H1 (cell line): ENCODE data around the gene BCAP31. TPM values are rescaled to one million over a fixed set of nuclear protein-coding genes. Genes with fewer than 3 reads are reported as not detected.

Experiments used
- CTCF ChIA-PET: fragments of 300-600 bp; sonication (Branson Sonifier 250); formaldehyde crosslinking; loops from one replicate; lab custom pipeline; 2021; ENCODE audit not compliant: partially characterized antibody; lab: Charles Lee
- POLR2A ChIA-PET: fragments of 300-600 bp; sonication (Branson Sonifier 250); formaldehyde crosslinking; loops from one replicate; lab custom pipeline; 2021; ENCODE audit warnings: inconsistent platforms; ENCODE audit not compliant: partially characterized antibody; lab: Charles Lee
- DNase-seq, 2 experiments: peaks; one replicate each; pipeline versions ENCODE4 v3.0.0 to v3.0.0-alpha.2; 2010 to 2022; ENCODE audit warnings: low spot score in 2 of 2, low read depth in 1 of 2, mixed read lengths in 1 of 2
- FAIRE-seq: peaks from 2 replicates; lab custom pipeline; 2011; peaks lifted over from hg19 to GRCh38; lab: Jason Lieb, UNC
- H2AFZ ChIP-seq: 2 replicates; pipeline ENCODE4 v1.8.1; 2012; ENCODE audit warnings: low read length, inconsistent platforms
- H2AK5ac ChIP-seq: 2 replicates; pipeline ENCODE4 v1.6.1; 2013; ENCODE audit warnings: low read depth, low read length
- H2BK120ac ChIP-seq: replicated peaks from 2 replicates; pipeline ENCODE3; 2013; ENCODE audit warnings: low read depth, low read length, inconsistent platforms
- H2BK12ac ChIP-seq: 2 replicates; pipeline ENCODE4 v1.6.1; 2013; ENCODE audit warnings: low read depth, low read length
- H2BK15ac ChIP-seq: 2 replicates; pipeline ENCODE4 v1.6.1; 2013; ENCODE audit warnings: low read length
- H2BK20ac ChIP-seq: 2 replicates; pipeline ENCODE4 v1.6.1; 2013; ENCODE audit warnings: low read length
- H2BK5ac ChIP-seq: 2 replicates; pipeline ENCODE4 v1.6.1; 2013; ENCODE audit warnings: low read depth, low read length
- H3K14ac ChIP-seq: 2 replicates; pipeline ENCODE4 v1.6.1; 2013; ENCODE audit warnings: inconsistent platforms; ENCODE audit not compliant: insufficient read length
- H3K18ac ChIP-seq: 2 replicates; pipeline ENCODE4 v1.6.1; 2013; ENCODE audit warnings: low read length; ENCODE audit errors: extremely low read depth
- H3K23ac ChIP-seq: 2 replicates; pipeline ENCODE4 v1.6.1; 2013; ENCODE audit warnings: inconsistent platforms; ENCODE audit not compliant: insufficient read length
- H3K23me2 ChIP-seq: 2 replicates; pipeline ENCODE4 v1.6.1; 2013; ENCODE audit warnings: low read depth, low read length
- H3K27ac ChIP-seq: 2 replicates; pipeline ENCODE4 v1.6.1; 2011; ENCODE audit warnings: low read depth, low read length, inconsistent platforms
- H3K27me3 ChIP-seq, 4 experiments: replicated peaks in 1 of 4; 1 replicate in 1 of 4; 2 replicates in 3 of 4; pipeline versions ENCODE4 v1.6.1 to v1.8.1; 2011 to 2013; ENCODE audit warnings: low read length in 3 of 4, mild to moderate bottlenecking in 3 of 4, inconsistent platforms in 2 of 4, mixed read lengths in 2 of 4, moderate library complexity in 1 of 4; ENCODE audit not compliant: control insufficient read depth in 3 of 4, insufficient read depth in 3 of 4; ENCODE audit errors: extremely low read depth in 1 of 4
- H3K36me3 ChIP-seq, 4 experiments: 2 replicates each; pipeline versions ENCODE4 v1.6.1 to v1.8.1; 2011 to 2013; ENCODE audit warnings: mild to moderate bottlenecking in 4 of 4, low read length in 3 of 4, moderate library complexity in 2 of 4, control low read depth in 1 of 4, inconsistent platforms in 1 of 4; ENCODE audit not compliant: insufficient read depth in 4 of 4, control insufficient read depth in 2 of 4
- H3K4ac ChIP-seq: replicated peaks from 2 replicates; pipeline ENCODE3; 2013; ENCODE audit warnings: low read length, low read depth, mixed read lengths, inconsistent platforms; ENCODE audit not compliant: insufficient read length
- H3K4me1 ChIP-seq, 4 experiments: replicated peaks in 1 of 4; 1 replicate in 1 of 4; 2 replicates in 3 of 4; pipeline versions ENCODE4 v1.6.1 to v1.8.1; 2011 to 2013; ENCODE audit warnings: low read length in 3 of 4, inconsistent platforms in 2 of 4, mixed read lengths in 1 of 4; ENCODE audit not compliant: insufficient read depth in 4 of 4, control insufficient read depth in 3 of 4
- H3K4me2 ChIP-seq, 2 experiments: 2 replicates each; pipeline versions ENCODE4 v1.6.1 to v1.8.1; 2011 to 2013; ENCODE audit warnings: low read depth in 2 of 2, low read length in 2 of 2, control low read depth in 1 of 2, inconsistent platforms in 1 of 2, mild to moderate bottlenecking in 1 of 2; ENCODE audit not compliant: insufficient read depth in 1 of 2
- H3K4me3 ChIP-seq, 4 experiments: fragments of 200-600, 300-600 bp in 1 of 4; sonication (generic), shearing (Covaris generic), sonication (Bioruptor Twin) in 1 of 4; 2 replicates each; pipeline versions ENCODE4 v1.5.1 to v1.8.1; 2011 to 2016; ENCODE audit warnings: low read length in 4 of 4, low read depth in 3 of 4, control low read depth in 2 of 4, inconsistent platforms in 2 of 4, mild to moderate bottlenecking in 2 of 4, mixed read lengths in 1 of 4, moderate library complexity in 1 of 4; ENCODE audit not compliant: insufficient read depth in 2 of 4; ENCODE audit errors: extremely low read depth in 1 of 4
- H3K56ac ChIP-seq: replicated peaks from 2 replicates; pipeline ENCODE3; 2013; ENCODE audit warnings: low read depth, mild to moderate bottlenecking, mixed read lengths, low read length, inconsistent platforms; ENCODE audit not compliant: insufficient read length
- H3K79me1 ChIP-seq: 2 replicates; pipeline ENCODE4 v1.6.1; 2013; ENCODE audit warnings: low read depth, low read length, control low read depth
- H3K79me2 ChIP-seq, 2 experiments: 2 replicates each; pipeline versions ENCODE4 v1.6.1 to v1.8.1; 2012 to 2013; ENCODE audit warnings: low read length in 2 of 2, mild to moderate bottlenecking in 2 of 2, inconsistent platforms in 1 of 2; ENCODE audit not compliant: insufficient read depth in 2 of 2, control insufficient read depth in 1 of 2
- H3K9ac ChIP-seq, 4 experiments: replicated peaks in 1 of 4; 1 replicate in 1 of 4; 2 replicates in 3 of 4; pipeline versions ENCODE4 v1.6.1 to v1.8.1; 2011 to 2013; ENCODE audit warnings: low read depth in 3 of 4, low read length in 3 of 4, control low read depth in 2 of 4, mild to moderate bottlenecking in 2 of 4, moderate library complexity in 2 of 4, inconsistent platforms in 1 of 4; ENCODE audit errors: extremely low read depth in 1 of 4
- H3K9me3 ChIP-seq, 2 experiments: 2 replicates each; pipeline versions ENCODE4 v1.6.1 to v1.8.1; 2012 to 2013; ENCODE audit warnings: mild to moderate bottlenecking in 2 of 2, moderate library complexity in 2 of 2, control low read depth in 1 of 2, inconsistent platforms in 1 of 2, low read depth in 1 of 2, low read length in 1 of 2, mixed read lengths in 1 of 2; ENCODE audit not compliant: insufficient read depth in 2 of 2
- H4K20me1 ChIP-seq, 2 experiments: replicated peaks in 1 of 2; 2 replicates each; pipeline versions ENCODE3 to v1.8.1; 2011 to 2013; ENCODE audit warnings: inconsistent platforms in 2 of 2, low read length in 2 of 2, mild to moderate bottlenecking in 1 of 2; ENCODE audit not compliant: insufficient read depth in 2 of 2, control insufficient read depth in 1 of 2
- H4K5ac ChIP-seq: 2 replicates; pipeline ENCODE4 v1.6.1; 2013; ENCODE audit warnings: low read length, low read depth, mixed read lengths, inconsistent platforms; ENCODE audit not compliant: insufficient read length
- H4K8ac ChIP-seq: 2 replicates; pipeline ENCODE4 v1.8.0; 2013; ENCODE audit warnings: mild to moderate bottlenecking, moderate library complexity, low read length, inconsistent platforms; ENCODE audit not compliant: insufficient read depth; ENCODE audit errors: extremely low read depth
- H4K91ac ChIP-seq: replicated peaks from 2 replicates; pipeline ENCODE3; 2013; ENCODE audit warnings: low read length, mixed read lengths, inconsistent platforms; ENCODE audit not compliant: insufficient read length
- RFX5 ChIP-seq: IDR thresholded peaks from 2 replicates; pipeline ENCODE4 v1.6.1; 2011; ENCODE audit warnings: low read depth, low read length, improper control_type of control experiment, borderline replicate concordance
- TBP ChIP-seq: IDR thresholded peaks from 2 replicates; pipeline ENCODE4 v1.6.1; 2011; ENCODE audit warnings: low read depth, low read length, improper control_type of control experiment
- WGBS, 2 experiments: shearing (Covaris generic) in 1 of 2; methylation state at CpG; one replicate each; pipeline versions ENCODE4 v1.1.6 to v1.1.7; 2013 to 2015; ENCODE audit warnings: low lambda C conversion rate in 2 of 2, mixed read lengths in 2 of 2, inconsistent platforms in 1 of 2, low coverage in 1 of 2, missing lambda C conversion rate in 1 of 2; ENCODE audit not compliant: insufficient replicate concordance in 2 of 2, insufficient coverage in 1 of 2, insufficient read length in 1 of 2; ENCODE audit errors: extremely low coverage in 1 of 2, missing lambda C conversion rate in 1 of 2; 5-methylcytosine and 5-hydroxymethylcytosine counted together
- polyA plus RNA-seq, 7 experiments: library from polyadenylated mRNA; depleted of rRNA in 3 of 7; stranded (reverse) in 5 of 7; unstranded in 2 of 7; fragments of >200 nt in 5 of 7; fragments of 200-250 nt in 2 of 7; gene quantifications; 1 replicate in 5 of 7; 2 replicates in 1 of 7; 4 replicates in 1 of 7; pipeline versions ENCODE4 v1.2.1 to v1.2.3, GENCODE V29; 2011 to 2013; ENCODE audit warnings: missing spikeins in 2 of 7, mixed read lengths in 2 of 7
- total RNA-seq: library from RNA; stranded (reverse); fragmentation: NEBNext Ultra II Directional; extraction: Animal tissue kit (Norgen Biotek cat#: 25700); gene quantifications from 2 replicates; pipeline ENCODE4 v1.2.1, GENCODE V29; 2021
- TF ChIP-seq, protein P1 (sequence below): IDR thresholded peaks from 2 replicates; pipeline ENCODE4 v1.6.1; 2011; ENCODE audit warnings: low read depth, mild to moderate bottlenecking, low read length; ENCODE audit not compliant: insufficient read depth

Gene BCAP31
- total and polyA plus RNA-seq, 2 of the 8 experiments (the other 6 are each of a cell fraction or from before 2014, with no cell fraction given) = 136 to 159 TPM

- no peak overlapping the region for H2AFZ ChIP-seq
- FAIRE-seq = no peak
- 90% methylated on average over 17 of the region's 23 CpGs; no CpG with 5 or more reads in 1 of the 2 experiments for WGBS, 2 experiments
- no peaks in the 10 kb centered on the region for H3K9me3 ChIP-seq
- H3K56ac ChIP-seq = no peak overlapping the region
- peak overlapping the region; percentile 19; the same call in 1 of the 2 replicates for H3K18ac ChIP-seq
- H2BK12ac ChIP-seq = no peak overlapping the region
- H3K79me2 ChIP-seq = peaks cover 0 to 12% of the 10 kb centered on the region in 2 experiments; a peak in 2 of 4 replicates
- H3K14ac ChIP-seq = no peak overlapping the region
- H2AK5ac ChIP-seq = 0 out of 2 replicates have a peak overlapping the region, but pooled peaks have one; percentile 65
- TF ChIP-seq TBP (no peak), RFX5 (no peak)
- TF ChIP-seq, protein P1, sequence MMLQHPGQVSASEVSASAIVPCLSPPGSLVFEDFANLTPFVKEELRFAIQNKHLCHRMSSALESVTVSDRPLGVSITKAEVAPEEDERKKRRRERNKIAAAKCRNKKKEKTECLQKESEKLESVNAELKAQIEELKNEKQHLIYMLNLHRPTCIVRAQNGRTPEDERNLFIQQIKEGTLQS = no peak
- H3K4ac ChIP-seq = no peak overlapping the region
- H3K4me3 ChIP-seq = peak overlapping the region in 1 of 4 experiments; percentile 24; a peak in 1 of 8 replicates
- peaks cover 3% of the 10 kb centered on the region; the same call in 1 of the 2 replicates for H3K79me1 ChIP-seq
- peaks cover 0 to 24% (median 13%) of the 10 kb centered on the region in 4 experiments; a peak in 6 of 7 replicates for H3K4me1 ChIP-seq
- H4K8ac ChIP-seq = no peak overlapping the region
- H3K36me3 ChIP-seq = peaks cover 0 to 3% (median 0%) of the 10 kb centered on the region in 4 experiments; a peak in 1 of 8 replicates
- H4K5ac ChIP-seq = no peak overlapping the region
- H3K9ac ChIP-seq = no peak overlapping the region
- no peak overlapping the region for H4K91ac ChIP-seq
- ChIA-PET CTCF (interaction anchor here (0.7 to 1.8 kb wide), 5 partner anchors 12 to 163 kb away, joined by 3 to 6 read pairs (median 4); no protein-coding TSS in a partner anchor), POLR2A (interaction anchor here (0.6 to 2.0 kb wide), 7 partner anchors 9 to 680 kb away, joined by 3 to 11 read pairs (median 5); partner anchors contain the start of gene SLC6A8)
- H4K20me1 ChIP-seq = peaks cover 4 to 15% of the 10 kb centered on the region in 2 experiments
- H3K23ac ChIP-seq = no peak overlapping the region
- peak overlapping the region; percentile 32; the same call in 1 of the 2 replicates for H2BK5ac ChIP-seq
- H3K27ac ChIP-seq = no peak overlapping the region
- no peak overlapping the region for H2BK120ac ChIP-seq
- peaks cover 5% of the 10 kb centered on the region; the same call in 1 of the 2 replicates for H3K23me2 ChIP-seq
- H3K4me2 ChIP-seq = peak overlapping the region; percentile 33 to 51
- no peak overlapping the region for H2BK20ac ChIP-seq
- H2BK15ac ChIP-seq = no peak overlapping the region
- no peaks in the 10 kb centered on the region for H3K27me3 ChIP-seq
- no peak for DNase-seq
Observed at GRCh38 chrX:153727123-153727931, 3.1 kb upstream of the BCAP31 start.
